Lung (tissue), 12 donors: Measurements from ENCODE around the gene CCDC127. TPM values are rescaled to one million over a fixed set of nuclear protein-coding genes. Genes with fewer than 3 reads are reported as not detected.

Experiments
- ATAC-seq: fragments of 200-7000 bp; cut with Tn5 transposase; one replicate; pipeline ENCODE4 v1.9.1; 2020; ENCODE audit warnings: moderate number of reproducible peaks; ENCODE audit not compliant: insufficient read depth, low FRiP score
- DNase-seq, 3 donors: peaks; one replicate each; pipeline ENCODE4 v3.0.0-alpha.2; 2013 to 2017
- H3K27ac ChIP-seq, 2 donors: one replicate each; pipeline ENCODE4 v1.5.1; 2013; ENCODE audit warnings: mild to moderate bottlenecking in 2 of 2, moderate library complexity in 2 of 2, control low read depth in 1 of 2, inconsistent platforms in 1 of 2, low read depth in 1 of 2, low read length in 1 of 2
- H3K27me3 ChIP-seq, 3 donors: one replicate each; pipeline ENCODE4 v1.5.1; 2013; ENCODE audit warnings: low read length in 2 of 3; ENCODE audit not compliant: control insufficient read depth in 3 of 3, insufficient read depth in 3 of 3
- H3K36me3 ChIP-seq, 4 donors: one replicate each; pipeline ENCODE4 v1.5.1; 2013; ENCODE audit warnings: low read length in 4 of 4, mild to moderate bottlenecking in 1 of 4, moderate library complexity in 1 of 4; ENCODE audit not compliant: control insufficient read depth in 4 of 4, insufficient read depth in 4 of 4
- H3K4me1 ChIP-seq, 5 donors: one replicate each; pipeline ENCODE4 v1.5.1; 2013; ENCODE audit warnings: low read length in 5 of 5, mild to moderate bottlenecking in 2 of 5, moderate library complexity in 1 of 5; ENCODE audit not compliant: control insufficient read depth in 5 of 5, insufficient read depth in 5 of 5
- H3K4me3 ChIP-seq: one replicate; pipeline ENCODE4 v1.5.1; 2013; ENCODE audit warnings: mild to moderate bottlenecking, control low read depth, moderate library complexity
- H3K9ac ChIP-seq, 2 donors: one replicate each; pipeline ENCODE4 v1.5.1; 2013; ENCODE audit warnings: low read length in 2 of 2, control low read depth in 1 of 2; ENCODE audit not compliant: insufficient read depth in 1 of 2
- H3K9me3 ChIP-seq, 4 donors: one replicate each; pipeline ENCODE4 v1.5.1; 2013; ENCODE audit warnings: low read length in 3 of 4, mild to moderate bottlenecking in 1 of 4, moderate library complexity in 1 of 4; ENCODE audit not compliant: control insufficient read depth in 4 of 4, insufficient read depth in 3 of 4
- WGBS, 2 donors: extraction: QIAGEN DNeasy Blood & Tissue Kit; methylation state at CpG; one replicate each; pipeline ENCODE4 v1.1.7; 2013; 5-methylcytosine and 5-hydroxymethylcytosine counted together
- polyA plus RNA-seq, 2 donors: library from polyadenylated mRNA; stranded (reverse); fragments of 200-250 nt; gene quantifications; one replicate each; pipeline ENCODE4 v1.2.1, GENCODE V29; 2013
- total RNA-seq, 2 donors: library from RNA; depleted of rRNA in 1 of 2; stranded (reverse); fragments of >200 nt in 1 of 2; gene quantifications; one replicate each; pipeline ENCODE4 v1.2.1, GENCODE V29; 2014 to 2021
- TF ChIP-seq, protein P1 (sequence below): IDR thresholded peaks from 2 replicates; pipeline ENCODE4 v1.5.1; 2012; ENCODE audit warnings: mild to moderate bottlenecking; ENCODE audit errors: control extremely low read depth, extremely low read depth
- donor health status: control.
- donor health status: control.
- donor health status: Bipolar disorder and iron deficiency.
- donor health status: healthy.
- donor health status: DM: yes; HTN: yes; CAD: no.

Gene CCDC127
- total and polyA plus RNA-seq, 4 donors, result 2.1 to 6.4 (median 3.9) TPM

DNA sequence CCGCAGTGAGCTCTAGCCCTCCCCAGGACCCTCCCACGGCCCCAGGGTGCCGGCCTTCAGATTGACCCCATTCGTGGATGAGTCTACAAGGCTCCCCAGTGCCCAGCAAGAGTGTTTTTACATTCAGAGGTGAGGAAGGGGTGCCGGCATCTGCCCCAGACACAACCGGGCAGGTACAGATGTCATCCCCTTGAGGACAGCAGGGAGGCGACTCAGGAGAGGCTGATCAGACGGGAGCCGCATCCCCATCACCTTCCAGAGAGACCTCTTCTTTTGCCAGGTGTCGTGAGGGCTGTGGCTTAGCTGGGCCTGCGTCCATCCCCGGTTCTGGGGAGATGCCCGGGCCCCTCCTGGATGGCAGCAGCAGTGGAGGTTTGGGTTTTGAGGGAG lies 30.9 kb downstream of the CCDC127 start:
- no peak for ATAC-seq
- Histone ChIP-seq H3K9ac (no peak overlapping the region), H3K36me3 (peaks cover 0 to under 1% (median 0%) of the 10 kb centered on the region in 4 donors), H3K4me3 (no peak overlapping the region), H3K27ac (no peak overlapping the region), H3K4me1 (peaks cover 0 to 5% (median 3%) of the 10 kb centered on the region in 5 donors), H3K9me3 (no peaks in the 10 kb centered on the region), H3K27me3 (peaks cover 0 to 6% (median 3%) of the 10 kb centered on the region in 3 donors)
- WGBS, 2 donors, result 85 to 90% methylated on average over 13 of the region's 13 CpGs
- TF ChIP-seq, protein P1, sequence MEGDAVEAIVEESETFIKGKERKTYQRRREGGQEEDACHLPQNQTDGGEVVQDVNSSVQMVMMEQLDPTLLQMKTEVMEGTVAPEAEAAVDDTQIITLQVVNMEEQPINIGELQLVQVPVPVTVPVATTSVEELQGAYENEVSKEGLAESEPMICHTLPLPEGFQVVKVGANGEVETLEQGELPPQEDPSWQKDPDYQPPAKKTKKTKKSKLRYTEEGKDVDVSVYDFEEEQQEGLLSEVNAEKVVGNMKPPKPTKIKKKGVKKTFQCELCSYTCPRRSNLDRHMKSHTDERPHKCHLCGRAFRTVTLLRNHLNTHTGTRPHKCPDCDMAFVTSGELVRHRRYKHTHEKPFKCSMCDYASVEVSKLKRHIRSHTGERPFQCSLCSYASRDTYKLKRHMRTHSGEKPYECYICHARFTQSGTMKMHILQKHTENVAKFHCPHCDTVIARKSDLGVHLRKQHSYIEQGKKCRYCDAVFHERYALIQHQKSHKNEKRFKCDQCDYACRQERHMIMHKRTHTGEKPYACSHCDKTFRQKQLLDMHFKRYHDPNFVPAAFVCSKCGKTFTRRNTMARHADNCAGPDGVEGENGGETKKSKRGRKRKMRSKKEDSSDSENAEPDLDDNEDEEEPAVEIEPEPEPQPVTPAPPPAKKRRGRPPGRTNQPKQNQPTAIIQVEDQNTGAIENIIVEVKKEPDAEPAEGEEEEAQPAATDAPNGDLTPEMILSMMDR, result no peak
- DNase-seq, result no peak

- TF ChIP-seq, protein P1, result no peak
- Histone ChIP-seq H3K36me3 (peaks cover 0 to 5% (median 0%) of the 10 kb centered on the region in 4 donors), H3K4me1 (peaks cover 0 to 5% (median 3%) of the 10 kb centered on the region in 5 donors), H3K27me3 (peaks cover 0 to 6% (median 2%) of the 10 kb centered on the region in 3 donors), H3K9me3 (no peaks in the 10 kb centered on the region), H3K4me3 (no peak overlapping the region), H3K27ac (no peak overlapping the region), H3K9ac (no peak overlapping the region)
- no peak for DNase-seq
- no peak for ATAC-seq
- WGBS, 2 donors, result 82% methylated on average over 28 of the region's 28 CpGs
These were observed 31.6 kb downstream of the CCDC127 start for GRCh38 chr5:186091-187041.

- TF ChIP-seq, protein P1, result no peak
- Histone ChIP-seq H3K4me1 (peaks cover 0 to 3% (median 3%) of the 10 kb centered on the region in 5 donors), H3K9me3 (no peaks in the 10 kb centered on the region), H3K27ac (no peak overlapping the region), H3K36me3 (peaks cover 0 to 5% (median 0%) of the 10 kb centered on the region in 4 donors), H3K27me3 (peaks cover 0 to 6% (median 0%) of the 10 kb centered on the region in 3 donors), H3K9ac (no peak overlapping the region), H3K4me3 (no peak overlapping the region)
- DNase-seq, result no peak
- WGBS, 2 donors, result 86 to 91% methylated on average over 21 of the region's 21 CpGs
- ATAC-seq, result no peak
These were observed 32.6 kb downstream of the CCDC127 start for GRCh38 chr5:185095-186070.
